ENCODE results near the gene CD300LF. TPM values are rescaled to one million over a fixed set of nuclear protein-coding genes. Genes with fewer than 3 reads are reported as not detected.

Gene CD300LF
- total and polyA plus RNA-seq, 2 experiments from 2014 or later, result 0.44 TPM; not detected in 1

DNA sequence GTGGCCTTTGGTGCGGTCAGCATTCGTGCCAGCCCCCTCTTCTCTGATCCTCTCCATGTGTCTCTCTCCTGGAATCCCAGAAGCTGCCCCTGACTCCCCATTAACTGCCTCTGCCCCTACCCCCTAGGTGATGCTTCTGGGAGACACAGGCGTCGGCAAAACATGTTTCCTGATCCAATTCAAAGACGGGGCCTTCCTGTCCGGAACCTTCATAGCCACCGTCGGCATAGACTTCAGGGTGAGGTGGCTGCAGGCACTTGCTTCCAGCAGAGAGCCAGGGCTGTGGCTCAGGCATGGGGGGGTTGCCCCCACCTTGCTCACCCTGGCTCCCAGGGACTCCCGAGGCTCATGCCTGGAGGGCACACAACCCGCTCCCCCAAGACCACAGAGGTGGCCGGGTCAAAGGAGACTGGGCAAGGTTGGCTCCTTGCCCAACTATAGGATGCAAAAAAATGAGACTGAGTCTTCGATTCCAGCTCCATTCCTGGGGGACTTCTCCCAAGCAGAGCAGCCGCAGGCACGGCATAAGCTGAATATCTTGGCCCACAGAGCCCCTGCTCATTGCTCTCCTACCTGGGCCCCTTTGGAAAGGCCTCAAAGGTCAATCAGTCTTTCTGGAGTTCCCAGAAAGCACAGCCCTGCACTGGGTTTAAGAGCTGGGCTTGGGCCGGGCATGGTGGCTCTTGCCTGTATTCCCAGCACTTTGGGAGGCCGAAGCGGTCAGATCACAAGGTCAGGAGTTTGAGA lies 28.1 kb upstream of the CD300LF start:
- WGBS (ENCODE audit: low lambda C conversion rate, missing lambda C conversion rate), result 90% methylated on average over 17 of the region's 17 CpGs
- Histone ChIP-seq H2AFZ (no peak overlapping the region), H3K4me3 (no peak overlapping the region), H3K9me3 (ENCODE audit: low read depth) (no peaks in the 10 kb centered on the region), H3K9me2 (replicated peaks; ENCODE audit: insufficient read depth) (no peaks in the 10 kb centered on the region), H3K27me3 (no peaks in the 10 kb centered on the region), H3K36me3 (replicated peaks; ENCODE audit: insufficient read depth, low read depth) (no peaks in the 10 kb centered on the region), H3K4me1 (ENCODE audit: insufficient read depth) (peaks cover 26% of the 10 kb centered on the region), H3K4me2 (no peak overlapping the region), H3K27ac (no peak overlapping the region), H3K79me2 (no peaks in the 10 kb centered on the region), H4K20me1 (ENCODE audit: insufficient read depth, poor library complexity, severe bottlenecking) (no peaks in the 10 kb centered on the region)
- TF ChIP-seq, protein P1, sequence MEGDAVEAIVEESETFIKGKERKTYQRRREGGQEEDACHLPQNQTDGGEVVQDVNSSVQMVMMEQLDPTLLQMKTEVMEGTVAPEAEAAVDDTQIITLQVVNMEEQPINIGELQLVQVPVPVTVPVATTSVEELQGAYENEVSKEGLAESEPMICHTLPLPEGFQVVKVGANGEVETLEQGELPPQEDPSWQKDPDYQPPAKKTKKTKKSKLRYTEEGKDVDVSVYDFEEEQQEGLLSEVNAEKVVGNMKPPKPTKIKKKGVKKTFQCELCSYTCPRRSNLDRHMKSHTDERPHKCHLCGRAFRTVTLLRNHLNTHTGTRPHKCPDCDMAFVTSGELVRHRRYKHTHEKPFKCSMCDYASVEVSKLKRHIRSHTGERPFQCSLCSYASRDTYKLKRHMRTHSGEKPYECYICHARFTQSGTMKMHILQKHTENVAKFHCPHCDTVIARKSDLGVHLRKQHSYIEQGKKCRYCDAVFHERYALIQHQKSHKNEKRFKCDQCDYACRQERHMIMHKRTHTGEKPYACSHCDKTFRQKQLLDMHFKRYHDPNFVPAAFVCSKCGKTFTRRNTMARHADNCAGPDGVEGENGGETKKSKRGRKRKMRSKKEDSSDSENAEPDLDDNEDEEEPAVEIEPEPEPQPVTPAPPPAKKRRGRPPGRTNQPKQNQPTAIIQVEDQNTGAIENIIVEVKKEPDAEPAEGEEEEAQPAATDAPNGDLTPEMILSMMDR (IDR thresholded peaks at IDR 0.05; ENCODE audit: poor library complexity), result no peak
- TF ChIP-seq EZH2phosphoT487 (IDR thresholded peaks at IDR 0.05; ENCODE audit: low read depth, severe bottlenecking, unreplicated experiment), result no peak
- DNase-seq (ENCODE audit: low spot score), result no peak

DNA sequence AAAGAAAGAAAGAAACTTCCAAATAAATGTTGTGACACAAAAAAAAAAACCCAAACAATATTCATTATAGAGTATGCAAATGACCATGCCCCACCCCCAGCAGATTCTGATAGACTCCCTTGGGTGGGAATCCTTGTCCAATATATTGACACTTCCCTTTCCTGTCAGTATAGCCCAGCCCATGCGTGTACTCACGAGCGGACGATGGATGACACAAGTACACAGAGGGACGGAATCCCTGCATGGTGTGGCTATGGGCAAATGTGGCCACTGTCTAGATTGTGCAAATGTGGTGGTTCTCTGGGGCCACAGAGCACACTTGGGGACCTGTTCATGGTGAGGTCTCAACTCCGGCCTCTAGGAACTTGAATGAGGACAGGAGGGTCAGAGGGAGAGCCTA lies 27.4 kb upstream of the CD300LF start:
- WGBS (ENCODE audit: low lambda C conversion rate, missing lambda C conversion rate), result 92% methylated on average over 6 of the region's 6 CpGs
- no peaks in the 10 kb centered on the region for H3K27me3 ChIP-seq
- DNase-seq (ENCODE audit: low spot score), result no peak
- peaks cover 19% of the 10 kb centered on the region for H3K4me1 ChIP-seq (ENCODE audit: insufficient read depth)
- no peak overlapping the region for H2AFZ ChIP-seq
- H4K20me1 ChIP-seq (ENCODE audit: insufficient read depth, poor library complexity, severe bottlenecking), result no peaks in the 10 kb centered on the region
- H3K9me3 ChIP-seq (ENCODE audit: low read depth), result no peaks in the 10 kb centered on the region
- no peaks in the 10 kb centered on the region for H3K9me2 ChIP-seq (replicated peaks; ENCODE audit: insufficient read depth)
- no peaks in the 10 kb centered on the region for H3K79me2 ChIP-seq
- TF ChIP-seq, protein P1 (IDR thresholded peaks at IDR 0.05; ENCODE audit: poor library complexity), result no peak
- no peak for TF ChIP-seq EZH2phosphoT487 (IDR thresholded peaks at IDR 0.05; ENCODE audit: low read depth, severe bottlenecking, unreplicated experiment)
- no peak for TF ChIP-seq EZH2 (IDR thresholded peaks at IDR 0.05; ENCODE audit: borderline replicate concordance)
- no peak overlapping the region for H3K27ac ChIP-seq
- H3K36me3 ChIP-seq (replicated peaks; ENCODE audit: insufficient read depth, low read depth), result no peaks in the 10 kb centered on the region
- H3K4me2 ChIP-seq, result no peak overlapping the region
- H3K4me3 ChIP-seq, result no peak overlapping the region

DNA sequence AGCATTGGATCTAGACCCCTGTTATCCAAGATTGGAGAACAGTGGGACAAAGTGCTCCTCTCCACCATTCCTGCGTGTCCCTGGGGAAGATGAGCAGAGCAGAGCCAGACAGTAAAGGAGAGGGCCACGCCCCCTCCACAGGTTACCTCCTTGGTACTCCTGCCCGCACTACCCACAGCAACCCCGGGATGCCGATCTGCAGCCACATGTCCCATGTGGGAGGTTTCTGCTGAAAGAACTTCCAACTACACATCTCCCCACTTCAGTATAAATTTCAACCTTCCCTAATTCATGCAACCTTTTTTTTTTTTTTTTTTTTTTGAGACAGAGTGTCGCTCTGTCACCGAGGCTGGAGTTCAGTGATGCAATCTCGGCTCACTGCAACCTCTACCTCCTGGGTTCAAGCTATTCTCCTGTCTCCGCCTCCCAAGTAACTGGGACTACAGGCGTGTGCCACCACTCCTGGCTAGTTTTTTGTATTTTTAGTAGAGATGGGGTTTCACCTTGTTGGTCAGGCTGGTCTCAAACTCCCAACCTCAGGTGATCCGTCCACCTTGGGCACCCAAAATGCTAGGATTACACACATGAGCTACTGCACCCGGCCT lies 26.6 kb upstream of the CD300LF start:
- Histone ChIP-seq H4K20me1 (ENCODE audit: insufficient read depth, poor library complexity, severe bottlenecking) (no peaks in the 10 kb centered on the region), H3K4me2 (no peak overlapping the region), H3K9me3 (ENCODE audit: low read depth) (no peaks in the 10 kb centered on the region), H3K27ac (no peak overlapping the region), H2AFZ (no peak overlapping the region), H3K9me2 (replicated peaks; ENCODE audit: insufficient read depth) (no peaks in the 10 kb centered on the region), H3K4me3 (no peak overlapping the region), H3K79me2 (no peaks in the 10 kb centered on the region), H3K4me1 (ENCODE audit: insufficient read depth) (peaks cover 13% of the 10 kb centered on the region), H3K36me3 (replicated peaks; ENCODE audit: insufficient read depth, low read depth) (no peaks in the 10 kb centered on the region), H3K27me3 (no peaks in the 10 kb centered on the region)
- DNase-seq (ENCODE audit: low spot score), result no peak
- WGBS (ENCODE audit: low lambda C conversion rate, missing lambda C conversion rate), result 93% methylated on average over 12 of the region's 12 CpGs
- no peak for TF ChIP-seq EZH2phosphoT487 (IDR thresholded peaks at IDR 0.05; ENCODE audit: low read depth, severe bottlenecking, unreplicated experiment)
- TF ChIP-seq, protein P1 (IDR thresholded peaks at IDR 0.05; ENCODE audit: poor library complexity), result no peak
- no peak for TF ChIP-seq EZH2 (IDR thresholded peaks at IDR 0.05; ENCODE audit: borderline replicate concordance)

All from hepatocyte (in vitro differentiated cells).